ENCODE results near the gene LRRK1.

LRRK1 gene

GRCh38 chr15:100913961-100914360, 5.2 kb upstream of the LRRK1 start:
- no peak for DNase-seq

GRCh38 chr15:100914876-100915275, 4.3 kb upstream of the LRRK1 start:
- no peak for DNase-seq

GRCh38 chr15:100918034-100918689, 995 bp upstream of the LRRK1 start:
- peak; percentile 54 to 70 for DNase-seq

- no peak for DNase-seq
Observed at GRCh38 chr15:100919481-100920405, 586 bp downstream of the LRRK1 start.

DNA sequence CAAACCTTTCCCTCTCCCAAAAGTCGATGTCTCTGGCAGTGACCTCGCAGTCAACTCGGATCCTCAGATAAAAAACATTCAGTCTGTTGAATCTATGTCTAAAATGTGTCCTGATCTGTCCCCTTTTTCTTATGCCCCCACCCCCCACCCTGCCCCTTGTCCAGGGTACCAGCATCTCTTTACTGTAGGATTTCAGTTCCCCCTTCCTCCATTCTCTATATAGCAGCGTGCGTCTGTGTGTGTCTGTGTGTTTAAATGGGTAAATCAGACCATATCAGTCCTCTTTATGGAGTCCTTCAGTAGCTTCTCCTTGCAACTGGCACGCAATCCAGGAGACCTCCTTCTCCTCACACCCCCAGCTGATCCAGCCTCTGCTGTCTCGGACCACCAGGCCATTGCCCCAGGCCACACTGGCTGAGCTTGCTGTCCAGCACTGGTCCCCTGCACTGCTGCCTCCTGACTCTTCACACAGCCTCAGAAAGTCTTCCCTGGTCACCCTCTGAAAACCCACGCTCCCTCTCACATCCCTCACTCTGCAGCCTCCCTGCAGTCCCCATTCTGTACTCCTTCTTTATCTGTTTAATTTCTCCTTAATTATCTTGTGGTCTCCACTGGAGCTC, 1.5 kb downstream of the LRRK1 start:
- no peak for DNase-seq

GRCh38 chr15:100922192-100923040, 3.3 kb downstream of the LRRK1 start:
- DNase-seq = no peak

- DNase-seq = no peak
Observed at GRCh38 chr15:100923076-100923475, 3.9 kb downstream of the LRRK1 start.

DNA sequence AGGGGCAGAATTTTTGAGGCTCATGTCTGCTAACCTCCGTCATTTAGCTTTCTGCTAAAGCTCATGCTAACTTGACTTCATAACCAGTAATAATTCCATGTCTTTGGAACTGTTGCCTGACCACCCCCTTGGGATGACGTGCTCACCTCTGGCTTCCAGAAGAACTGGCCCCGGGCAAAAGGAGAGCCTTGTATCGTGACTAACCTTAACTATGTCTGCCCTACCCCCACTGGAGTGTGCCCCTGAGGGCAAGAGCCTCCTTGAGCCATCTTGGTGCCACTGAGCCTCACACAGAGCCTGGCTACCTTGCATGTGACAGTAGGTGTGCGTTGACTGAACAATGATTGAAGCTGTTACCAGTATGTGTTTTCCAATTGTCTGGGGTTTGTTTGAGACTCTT, 4.7 kb downstream of the LRRK1 start:
- no peak for DNase-seq

DNA sequence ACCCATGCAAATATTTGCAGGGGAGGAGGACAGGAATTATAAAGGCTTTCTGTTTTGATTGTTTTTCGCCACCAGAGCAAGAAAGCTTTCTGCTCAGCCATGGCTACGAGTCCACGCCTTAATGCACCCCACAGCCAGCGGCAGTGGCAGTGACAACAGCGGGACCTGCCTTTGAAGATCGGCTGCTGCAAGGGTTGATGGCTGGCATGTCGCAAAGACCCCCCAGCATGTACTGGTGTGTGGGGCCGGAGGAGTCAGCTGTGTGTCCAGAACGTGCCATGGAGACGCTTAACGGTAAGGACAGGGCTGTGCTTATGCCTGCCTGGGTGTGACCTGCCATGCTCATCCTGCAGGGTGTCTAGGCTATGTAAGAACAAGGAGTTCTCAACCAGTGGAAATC, 5.3 kb downstream of the LRRK1 start:
- no peak for DNase-seq

GRCh38 chr15:100925480-100925879, 6.3 kb downstream of the LRRK1 start:
- no peak for DNase-seq

GRCh38 chr15:100926258-100926657, 7.1 kb downstream of the LRRK1 start:
- no peak for DNase-seq

DNA sequence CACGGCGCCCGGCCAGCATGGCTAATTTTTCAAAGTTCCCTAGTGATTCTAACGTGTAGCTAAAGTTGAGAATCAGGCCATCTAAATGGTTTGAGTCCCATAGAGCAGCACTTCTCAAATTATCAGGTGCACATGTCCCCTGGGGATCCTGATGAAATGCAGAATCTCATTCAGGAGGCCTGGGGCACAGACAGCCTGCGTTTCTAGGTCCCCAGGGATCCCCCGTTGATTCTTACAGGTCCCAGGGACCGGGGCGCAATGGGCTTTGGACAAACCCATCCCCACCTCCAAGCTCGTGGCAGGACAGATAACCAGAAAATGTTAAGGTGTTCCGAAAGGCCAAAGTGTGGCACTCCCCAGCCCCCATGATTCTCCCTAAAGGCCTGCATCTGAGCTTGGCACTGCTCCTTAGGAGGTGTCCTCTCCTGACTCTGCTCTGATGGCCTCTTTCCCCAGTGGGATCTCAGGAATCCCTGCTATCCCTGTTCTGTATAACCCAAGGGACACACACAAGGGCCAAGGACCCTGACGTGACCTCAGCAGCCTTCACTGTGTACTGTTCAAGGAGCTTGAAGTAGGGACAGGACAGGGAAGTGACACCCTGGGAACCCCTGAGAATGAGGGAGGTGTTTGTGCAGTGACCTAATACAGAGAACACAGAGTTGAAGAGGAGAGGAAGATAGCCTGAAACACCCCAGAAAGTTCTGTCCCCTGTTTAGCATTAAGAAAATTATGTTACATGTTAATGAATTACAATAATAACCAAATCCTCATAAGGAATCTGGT, 8.0 kb downstream of the LRRK1 start:
- peak in 1 of 2 donors; percentile 44 for DNase-seq

DNA sequence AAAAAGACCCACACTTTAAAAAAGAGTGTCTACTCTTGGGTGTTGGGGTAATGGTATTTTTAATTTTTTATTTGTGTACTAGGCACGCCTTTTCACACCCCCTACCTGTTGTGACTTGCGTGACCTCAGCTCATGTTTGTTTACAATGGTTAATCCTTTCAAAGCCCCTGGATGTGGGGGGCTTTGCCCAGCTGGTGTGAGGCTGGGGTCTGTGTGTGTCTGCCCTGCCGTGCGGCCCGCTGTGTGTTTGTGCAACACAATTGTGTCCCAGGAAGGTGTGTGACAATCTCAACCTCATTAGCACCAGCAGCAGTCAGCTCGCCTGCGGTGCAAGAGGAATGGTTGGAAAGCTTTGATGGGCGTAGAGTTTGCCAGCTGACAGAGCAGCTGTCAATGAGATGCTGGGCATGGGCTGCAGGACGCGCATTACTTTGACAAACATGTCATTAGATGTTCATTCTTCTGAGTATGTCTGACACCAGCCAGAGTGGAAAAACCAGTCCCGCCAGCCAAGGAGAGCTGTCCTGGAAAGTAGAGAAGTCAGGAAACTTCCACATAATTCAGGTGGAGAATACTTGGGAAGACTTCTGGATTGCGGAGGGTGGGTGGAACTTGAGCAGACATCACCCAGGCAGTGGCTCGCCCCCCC, 9.6 kb downstream of the LRRK1 start:
- DNase-seq = no peak

GRCh38 chr15:100929641-100930042, 10.5 kb downstream of the LRRK1 start:
- DNase-seq = no peak

DNA sequence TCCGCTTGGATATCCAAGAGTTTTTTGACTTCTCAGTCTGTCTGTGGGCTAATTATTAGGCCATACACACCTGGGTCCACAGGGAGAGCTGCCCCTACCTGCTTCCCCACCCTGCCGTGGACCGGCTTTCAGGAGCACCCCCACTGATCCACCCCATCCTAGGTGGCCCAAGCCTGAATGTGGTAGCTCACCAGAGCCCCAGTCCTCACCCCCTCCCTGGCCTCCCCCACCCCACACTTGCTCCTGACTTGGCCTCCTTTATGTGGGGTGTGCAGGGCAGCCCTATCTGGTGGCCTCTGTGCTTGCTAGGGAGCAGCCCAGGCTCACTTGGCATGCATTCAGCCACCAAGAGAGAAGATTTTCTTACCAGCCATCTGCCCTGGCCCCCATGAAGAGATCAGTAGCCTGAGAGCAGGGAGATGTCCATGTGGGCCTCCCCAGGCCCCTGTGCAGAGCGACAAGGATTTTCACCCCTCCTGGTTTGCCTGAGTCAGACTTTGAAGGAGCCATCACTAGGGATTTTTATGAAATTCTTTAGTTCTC, 11.2 kb downstream of the LRRK1 start:
- DNase-seq = no peak

- no peak for DNase-seq
Observed at GRCh38 chr15:100931143-100931890, 12.2 kb downstream of the LRRK1 start.

- no peak for DNase-seq
Observed at GRCh38 chr15:100932676-100933348, 13.7 kb downstream of the LRRK1 start.

DNA sequence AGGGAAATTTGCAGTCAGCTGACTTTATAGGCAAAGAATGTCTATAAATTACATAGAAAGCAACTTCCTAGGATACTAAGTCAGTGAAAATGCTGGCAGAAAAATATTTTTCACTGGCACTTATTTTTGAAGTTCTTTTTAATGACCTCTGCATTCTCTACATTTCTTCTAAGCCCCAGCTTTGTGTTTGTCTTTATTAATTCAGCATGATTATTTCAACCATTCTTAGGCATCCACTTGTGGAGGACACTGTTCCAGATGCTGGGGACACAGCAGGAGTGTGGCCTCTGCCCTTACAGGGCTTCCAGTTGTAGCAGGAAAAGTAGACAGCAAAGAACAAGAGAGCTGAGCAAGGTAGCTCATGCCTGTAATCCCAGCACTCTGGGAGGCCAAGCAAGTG, 15.0 kb downstream of the LRRK1 start:
- DNase-seq = no peak

- no peak for DNase-seq
Observed at GRCh38 chr15:100934726-100935125, 15.6 kb downstream of the LRRK1 start.

DNA sequence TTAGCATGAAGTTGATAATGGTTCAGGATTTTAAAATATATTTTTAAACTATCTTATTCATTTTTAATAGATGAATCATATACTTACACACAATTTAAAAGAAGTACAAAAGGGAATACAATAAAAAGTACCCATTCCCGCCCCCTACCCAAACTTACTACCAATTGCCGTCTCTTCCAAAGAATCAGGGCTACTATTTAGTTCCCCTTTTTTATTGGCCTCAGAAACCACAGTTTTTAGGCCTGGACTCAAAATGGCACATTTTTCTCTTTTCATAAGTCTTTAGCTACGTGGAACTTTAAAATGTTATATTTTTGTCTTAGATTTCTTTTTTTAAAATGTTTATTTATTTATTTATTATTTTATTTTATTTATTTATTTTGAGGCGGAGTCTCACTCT, 18.0 kb downstream of the LRRK1 start:
- DNase-seq = no peak

Data from CD4-positive, alpha-beta T cell treated with Interleukin-4 for 1 hour (primary cell).